ENCODE results near the gene TRIM52.

GRCh38 chr5:181223729-181224389 lies 37.1 kb downstream of the TRIM52 start:
- no peak for TF ChIP-seq NFIC (IDR thresholded peaks at IDR 0.05)
- no peak for TF ChIP-seq TAF1 (IDR thresholded peaks at IDR 0.05; ENCODE audit: low read depth)
- peak; percentile 82 for TF ChIP-seq YY1 (IDR thresholded peaks at IDR 0.05; ENCODE audit: low read depth)
- no peak for TF ChIP-seq FOXM1 (IDR thresholded peaks at IDR 0.05; ENCODE audit: borderline replicate concordance, low read depth)
- no peak for TF ChIP-seq EP300 (IDR thresholded peaks at IDR 0.05; ENCODE audit: borderline replicate concordance)
- TF ChIP-seq TEAD4 (IDR thresholded peaks at IDR 0.05), result no peak
- TF ChIP-seq MAX (IDR thresholded peaks at IDR 0.05), result no peak
- TF ChIP-seq TCF12 (IDR thresholded peaks at IDR 0.05; ENCODE audit: low read depth), result no peak
- TF ChIP-seq RAD21 (IDR thresholded peaks at IDR 0.05; ENCODE audit: low read depth), result no peak
- TF ChIP-seq CEBPB (IDR thresholded peaks at IDR 0.05), result no peak

All from Ishikawa (cell line).